ENCODE results near the gene PDCD4.

Gene PDCD4

GRCh38 chr10:110871298-110872084 is at the start of gene PDCD4:
Gene PDCD4, plus strand, starts transcription at chr10:110871928. Its CDS starts 4,100 bp downstream, at chr10:110876028.
- in situ Hi-C loops (cut with HindIII; ENCODE audit: low pct_unique_long_range_greater_than_20kb, low sequenced_read_pairs): no loop called here
- peak; percentile 38 to 98 for DNase-seq (ENCODE audit: low read depth in 1 of 2, low spot score in 1 of 2)
- TF ChIP-seq JUND (IDR thresholded peaks at IDR 0.05; ENCODE audit: low read depth): no peak

- no peak for DNase-seq (ENCODE audit: low read depth in 1 of 2, low spot score in 1 of 2)
- no peak for TF ChIP-seq JUND (IDR thresholded peaks at IDR 0.05; ENCODE audit: low read depth)
- in situ Hi-C loops (cut with HindIII; ENCODE audit: low pct_unique_long_range_greater_than_20kb, low sequenced_read_pairs): no loop called here
Observed at GRCh38 chr10:110822035-110822711, 49.6 kb upstream of the PDCD4 start.

GRCh38 chr10:110822712-110823311 is 48.9 kb upstream of the PDCD4 start:
- TF ChIP-seq JUND (IDR thresholded peaks at IDR 0.05; ENCODE audit: low read depth): peak; percentile 13; the same call in 1 of the 2 replicates

GRCh38 chr10:110824152-110824441 is 47.6 kb upstream of the PDCD4 start:
- in situ Hi-C loops (cut with HindIII; ENCODE audit: low pct_unique_long_range_greater_than_20kb, low sequenced_read_pairs): no loop called here
- no peak for TF ChIP-seq JUND (IDR thresholded peaks at IDR 0.05; ENCODE audit: low read depth)
- DNase-seq (ENCODE audit: low read depth in 1 of 2, low spot score in 1 of 2): peak in 1 of 2 experiments; percentile 60

More at GRCh38 chr10:110822712-110823311, 48.9 kb upstream of the PDCD4 start:
- in situ Hi-C loops (cut with HindIII; ENCODE audit: low pct_unique_long_range_greater_than_20kb, low sequenced_read_pairs): no loop called here
- DNase-seq (ENCODE audit: low read depth in 1 of 2, low spot score in 1 of 2): peak in 1 of 2 experiments; percentile 96

- peak in 1 of 2 experiments; percentile 61 for DNase-seq (ENCODE audit: low read depth in 1 of 2, low spot score in 1 of 2)
- TF ChIP-seq JUND (IDR thresholded peaks at IDR 0.05; ENCODE audit: low read depth): no peak
- in situ Hi-C loops (cut with HindIII; ENCODE audit: low pct_unique_long_range_greater_than_20kb, low sequenced_read_pairs): no loop called here
Observed at GRCh38 chr10:110824660-110825059, 47.1 kb upstream of the PDCD4 start.

- no peak for DNase-seq (ENCODE audit: low read depth in 1 of 2, low spot score in 1 of 2)
- no peak for TF ChIP-seq JUND (IDR thresholded peaks at IDR 0.05; ENCODE audit: low read depth)
- in situ Hi-C loops (cut with HindIII; ENCODE audit: low pct_unique_long_range_greater_than_20kb, low sequenced_read_pairs): no loop called here
Observed at GRCh38 chr10:110825508-110825907, 46.2 kb upstream of the PDCD4 start.

GRCh38 chr10:110827410-110827809 is 44.3 kb upstream of the PDCD4 start:
- no peak for DNase-seq (ENCODE audit: low read depth in 1 of 2, low spot score in 1 of 2)
- in situ Hi-C loops (cut with HindIII; ENCODE audit: low pct_unique_long_range_greater_than_20kb, low sequenced_read_pairs): no loop called here
- TF ChIP-seq JUND (IDR thresholded peaks at IDR 0.05; ENCODE audit: low read depth): no peak

- no peak for DNase-seq (ENCODE audit: low read depth in 1 of 2, low spot score in 1 of 2)
- in situ Hi-C loops (cut with HindIII; ENCODE audit: low pct_unique_long_range_greater_than_20kb, low sequenced_read_pairs): no loop called here
- TF ChIP-seq JUND (IDR thresholded peaks at IDR 0.05; ENCODE audit: low read depth): no peak
Observed at GRCh38 chr10:110827875-110828274, 43.9 kb upstream of the PDCD4 start.

- no peak for DNase-seq (ENCODE audit: low read depth in 1 of 2, low spot score in 1 of 2)
- TF ChIP-seq JUND (IDR thresholded peaks at IDR 0.05; ENCODE audit: low read depth): no peak
- in situ Hi-C loops (cut with HindIII; ENCODE audit: low pct_unique_long_range_greater_than_20kb, low sequenced_read_pairs): no loop called here
Observed at GRCh38 chr10:110828525-110828924, 43.2 kb upstream of the PDCD4 start.

- in situ Hi-C loops (cut with HindIII; ENCODE audit: low pct_unique_long_range_greater_than_20kb, low sequenced_read_pairs): no loop called here
- DNase-seq (ENCODE audit: low read depth in 1 of 2, low spot score in 1 of 2): no peak
- no peak for TF ChIP-seq JUND (IDR thresholded peaks at IDR 0.05; ENCODE audit: low read depth)
Observed at GRCh38 chr10:110829721-110830410, 41.9 kb upstream of the PDCD4 start.

- in situ Hi-C loops (cut with HindIII; ENCODE audit: low pct_unique_long_range_greater_than_20kb, low sequenced_read_pairs): no loop called here
- no peak for DNase-seq (ENCODE audit: low read depth in 1 of 2, low spot score in 1 of 2)
- no peak for TF ChIP-seq JUND (IDR thresholded peaks at IDR 0.05; ENCODE audit: low read depth)
Observed at GRCh38 chr10:110833234-110833940, 38.3 kb upstream of the PDCD4 start.
